Epidermal melanocyte (primary cell): ENCODE measurements around the gene AATF.

Source experiments
- DNase-seq: peaks from one replicate; pipeline ENCODE4 v3.0.0; 2011; ENCODE audit warnings: low spot score; ENCODE audit not compliant: insufficient read length

The AATF gene

DNA sequence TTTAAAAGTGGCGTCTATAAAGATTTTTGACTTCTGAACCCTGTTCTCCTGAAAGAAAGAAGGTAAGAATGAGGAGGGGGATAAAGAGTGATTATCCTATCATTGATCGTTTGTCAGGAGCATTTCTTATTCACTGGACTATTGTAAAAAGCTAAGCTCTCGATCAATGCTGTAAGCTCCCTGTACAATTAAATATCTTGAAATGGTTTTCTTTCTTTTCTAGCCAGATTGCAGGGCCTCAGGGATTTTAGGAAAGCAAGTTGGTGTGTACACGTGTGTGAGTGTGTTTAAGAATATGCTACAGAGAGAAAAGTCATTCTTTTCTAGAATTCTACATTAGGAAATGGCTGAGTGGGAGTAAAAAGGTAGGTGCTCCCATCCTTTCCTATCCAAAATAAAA lies 154.5 kb downstream of the AATF start:
- no peak for DNase-seq

DNA sequence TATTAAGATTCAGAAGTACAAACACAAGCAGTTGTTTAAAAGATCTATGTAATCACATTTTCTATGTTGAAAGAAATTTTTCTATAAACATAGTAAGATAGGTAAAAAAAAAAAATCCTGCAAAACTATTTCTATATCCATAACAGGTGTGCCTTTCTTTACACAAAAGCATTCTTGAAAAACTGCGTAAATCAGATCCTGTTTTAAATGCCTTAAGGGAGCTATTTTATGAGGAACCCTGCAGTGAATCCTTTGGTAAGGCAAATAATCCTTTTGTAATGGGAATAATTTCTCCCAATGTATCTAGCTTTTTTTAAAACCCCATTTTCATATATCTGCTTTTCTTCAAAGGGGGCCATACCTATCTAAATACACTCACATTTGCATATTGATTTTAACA lies 157.3 kb downstream of the AATF start:
- no peak for DNase-seq
